CD4-positive, alpha-beta memory T cell (primary cell): ENCODE measurements around the gene PTGER4. TPM values are rescaled to one million over a fixed set of nuclear protein-coding genes. Genes with fewer than 3 reads are reported as not detected.

Source experiments
- CTCF ChIA-PET: fragments of 350-600 bp; sonication (Branson Sonifier 250); formaldehyde crosslinking; loops from one replicate; lab custom pipeline; 2021; ENCODE audit warnings: inconsistent platforms; ENCODE audit not compliant: partially characterized antibody; lab: Charles Lee
- POLR2A ChIA-PET: fragments of 350-600 bp; sonication (Branson Sonifier 250); formaldehyde crosslinking; loops from one replicate; lab custom pipeline; 2021; ENCODE audit not compliant: partially characterized antibody; lab: Charles Lee
- DNase-seq, 5 donors: peaks; one replicate each; pipeline versions ENCODE4 v3.0.0 to v3.0.0-alpha.2; 2020 to 2022; ENCODE audit warnings: mixed read lengths in 1 of 5
- H3K27ac ChIP-seq: one replicate; pipeline ENCODE4 v1.7.0; 2013; ENCODE audit warnings: low read depth, low read length
- H3K27me3 ChIP-seq: 2 replicates; pipeline ENCODE4 v1.7.0; 2013; ENCODE audit warnings: mild to moderate bottlenecking, low read length, moderate library complexity; ENCODE audit not compliant: insufficient read depth
- H3K36me3 ChIP-seq: 2 replicates; pipeline ENCODE4 v1.7.0; 2013; ENCODE audit warnings: mild to moderate bottlenecking, low read length, moderate library complexity; ENCODE audit not compliant: insufficient read depth
- H3K4me1 ChIP-seq: 2 replicates; pipeline ENCODE4 v1.7.0; 2013; ENCODE audit warnings: mild to moderate bottlenecking, low read length, moderate library complexity; ENCODE audit not compliant: insufficient read depth
- H3K4me3 ChIP-seq, 2 donors: one replicate each; pipeline ENCODE4 v1.7.0; 2013; ENCODE audit warnings: low read length in 2 of 2, mild to moderate bottlenecking in 1 of 2
- H3K9me3 ChIP-seq, 2 donors: one replicate each; pipeline ENCODE4 v1.7.0; 2013; ENCODE audit warnings: low read length in 2 of 2, control low read depth in 1 of 2; ENCODE audit not compliant: control insufficient read depth in 1 of 2
- H3K27ac Mint-ChIP-seq, 7 donors: one replicate each; pipeline ENCODE4 v1.8.0; 2020 to 2021; ENCODE audit warnings: mixed read lengths in 7 of 7, mild to moderate bottlenecking in 6 of 7, inconsistent platforms in 3 of 7, moderate library complexity in 3 of 7
- H3K27me3 Mint-ChIP-seq, 2 donors: one replicate each; pipeline ENCODE4 v1.8.0; 2020 to 2021; ENCODE audit warnings: mixed read lengths in 2 of 2
- H3K36me3 Mint-ChIP-seq, 2 donors: one replicate each; pipeline ENCODE4 v1.8.0; 2020 to 2021; ENCODE audit warnings: mixed read lengths in 2 of 2, inconsistent platforms in 1 of 2, mild to moderate bottlenecking in 1 of 2
- H3K4me1 Mint-ChIP-seq, 4 donors: one replicate each; pipeline ENCODE4 v1.8.0; 2020 to 2021; ENCODE audit warnings: mixed read lengths in 4 of 4, mild to moderate bottlenecking in 1 of 4
- H3K4me3 Mint-ChIP-seq, 8 donors: one replicate each; pipeline ENCODE4 v1.8.0; 2020 to 2021; ENCODE audit warnings: mixed read lengths in 8 of 8, mild to moderate bottlenecking in 7 of 8, moderate library complexity in 6 of 8, inconsistent platforms in 3 of 8
- H3K9me3 Mint-ChIP-seq, 8 donors: one replicate each; pipeline ENCODE4 v1.8.0; 2020 to 2021; ENCODE audit warnings: mixed read lengths in 8 of 8, mild to moderate bottlenecking in 5 of 8, inconsistent platforms in 3 of 8, moderate library complexity in 1 of 8
- intact Hi-C: fragments of 100-400 bp; cut with micrococcal nuclease; formaldehyde crosslinking; loops from one replicate; pipeline ENCODE4 v1.15.1; 2023
- polyA plus RNA-seq, 2 donors: library from polyadenylated mRNA; unstranded; fragments of 300-500 nt; fragmentation: Illumina TruSeq; gene quantifications; one replicate each; pipeline ENCODE4 v1.2.3, GENCODE V29; 2021
- total RNA-seq, 2 experiments: library from RNA; stranded (reverse); gene quantifications; one replicate each; pipeline ENCODE4 v1.2.3, GENCODE V29; 2021

The PTGER4 gene
- total and polyA plus RNA-seq, 4 experiments from 2014 or later, result 59.3 to 106 (median 63.8) TPM

DNA sequence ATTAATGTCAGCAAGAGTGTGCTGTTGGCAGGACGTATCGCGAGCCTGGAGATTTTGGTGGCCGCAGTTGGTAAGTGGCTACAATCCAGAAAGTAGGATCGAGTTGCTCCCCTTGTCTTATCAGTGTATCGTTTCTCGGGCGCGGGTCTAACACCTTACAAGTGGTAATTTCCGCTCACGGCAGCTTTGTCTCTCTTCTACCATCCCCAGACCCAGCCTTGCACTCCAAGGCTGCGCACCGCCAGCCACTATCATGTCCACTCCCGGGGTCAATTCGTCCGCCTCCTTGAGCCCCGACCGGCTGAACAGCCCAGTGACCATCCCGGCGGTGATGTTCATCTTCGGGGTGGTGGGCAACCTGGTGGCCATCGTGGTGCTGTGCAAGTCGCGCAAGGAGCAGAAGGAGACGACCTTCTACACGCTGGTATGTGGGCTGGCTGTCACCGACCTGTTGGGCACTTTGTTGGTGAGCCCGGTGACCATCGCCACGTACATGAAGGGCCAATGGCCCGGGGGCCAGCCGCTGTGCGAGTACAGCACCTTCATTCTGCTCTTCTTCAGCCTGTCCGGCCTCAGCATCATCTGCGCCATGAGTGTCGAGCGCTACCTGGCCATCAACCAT, 1.1 kb downstream of the PTGER4 start:
- peak; percentile 62 to 72 (median 68) for DNase-seq
- intact Hi-C loops, result loop anchor here (1.0 to 5.0 kb wide), 3 partner anchors 74 to 244 kb away; no protein-coding TSS in a partner anchor
- H3K27me3 Mint-ChIP-seq, result no peaks in the 10 kb centered on the region
- peak overlapping the region; percentile 96 to 99 (median 98) for H3K27ac Mint-ChIP-seq
- peaks cover 46% of the 10 kb centered on the region for H3K4me1 ChIP-seq
- ChIA-PET CTCF (interaction anchor here (0.7 to 8.0 kb wide), 13 partner anchors 8 to 732 kb away, joined by 3 to 58 read pairs (median 4); no protein-coding TSS in a partner anchor), POLR2A (interaction anchor here (0.6 to 9.5 kb wide), 37 partner anchors 8 to 297 kb away, joined by 3 to 194 read pairs (median 4); partner anchors contain the start of gene RPL37)
- H3K4me3 ChIP-seq, result peak overlapping the region; percentile 92 to 95
- H3K27ac ChIP-seq, result peak overlapping the region; percentile 86
- H3K9me3 Mint-ChIP-seq, result peaks cover 0 to 9% (median 1%) of the 10 kb centered on the region in 8 donors
- peaks cover 42 to 54% of the 10 kb centered on the region in 2 donors for H3K36me3 Mint-ChIP-seq
- peaks cover 29 to 69% (median 42%) of the 10 kb centered on the region in 4 donors for H3K4me1 Mint-ChIP-seq
- H3K9me3 ChIP-seq, result no peaks in the 10 kb centered on the region
- peak overlapping the region; percentile 92 to 100 (median 99) for H3K4me3 Mint-ChIP-seq
- no peaks in the 10 kb centered on the region for H3K27me3 ChIP-seq
- H3K36me3 ChIP-seq, result peaks cover under 1% of the 10 kb centered on the region

DNA sequence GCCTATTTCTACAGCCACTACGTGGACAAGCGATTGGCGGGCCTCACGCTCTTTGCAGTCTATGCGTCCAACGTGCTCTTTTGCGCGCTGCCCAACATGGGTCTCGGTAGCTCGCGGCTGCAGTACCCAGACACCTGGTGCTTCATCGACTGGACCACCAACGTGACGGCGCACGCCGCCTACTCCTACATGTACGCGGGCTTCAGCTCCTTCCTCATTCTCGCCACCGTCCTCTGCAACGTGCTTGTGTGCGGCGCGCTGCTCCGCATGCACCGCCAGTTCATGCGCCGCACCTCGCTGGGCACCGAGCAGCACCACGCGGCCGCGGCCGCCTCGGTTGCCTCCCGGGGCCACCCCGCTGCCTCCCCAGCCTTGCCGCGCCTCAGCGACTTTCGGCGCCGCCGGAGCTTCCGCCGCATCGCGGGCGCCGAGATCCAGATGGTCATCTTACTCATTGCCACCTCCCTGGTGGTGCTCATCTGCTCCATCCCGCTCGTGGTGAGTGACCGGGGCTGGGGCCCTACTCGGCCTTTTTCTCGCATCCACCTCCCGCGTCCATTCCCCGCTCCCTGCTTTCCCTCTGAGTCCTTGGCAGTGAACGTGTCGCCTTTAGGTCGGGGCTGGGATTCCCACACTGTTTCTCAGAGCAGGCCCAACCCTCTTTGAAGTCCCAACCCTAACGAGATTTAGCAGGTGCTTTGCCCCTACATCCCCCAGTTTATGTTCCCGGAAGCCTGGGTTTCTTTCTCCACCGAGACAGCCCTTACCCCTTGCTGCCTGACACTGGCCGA, 1.8 kb downstream of the PTGER4 start:
- H3K27me3 ChIP-seq, result no peaks in the 10 kb centered on the region

DNA sequence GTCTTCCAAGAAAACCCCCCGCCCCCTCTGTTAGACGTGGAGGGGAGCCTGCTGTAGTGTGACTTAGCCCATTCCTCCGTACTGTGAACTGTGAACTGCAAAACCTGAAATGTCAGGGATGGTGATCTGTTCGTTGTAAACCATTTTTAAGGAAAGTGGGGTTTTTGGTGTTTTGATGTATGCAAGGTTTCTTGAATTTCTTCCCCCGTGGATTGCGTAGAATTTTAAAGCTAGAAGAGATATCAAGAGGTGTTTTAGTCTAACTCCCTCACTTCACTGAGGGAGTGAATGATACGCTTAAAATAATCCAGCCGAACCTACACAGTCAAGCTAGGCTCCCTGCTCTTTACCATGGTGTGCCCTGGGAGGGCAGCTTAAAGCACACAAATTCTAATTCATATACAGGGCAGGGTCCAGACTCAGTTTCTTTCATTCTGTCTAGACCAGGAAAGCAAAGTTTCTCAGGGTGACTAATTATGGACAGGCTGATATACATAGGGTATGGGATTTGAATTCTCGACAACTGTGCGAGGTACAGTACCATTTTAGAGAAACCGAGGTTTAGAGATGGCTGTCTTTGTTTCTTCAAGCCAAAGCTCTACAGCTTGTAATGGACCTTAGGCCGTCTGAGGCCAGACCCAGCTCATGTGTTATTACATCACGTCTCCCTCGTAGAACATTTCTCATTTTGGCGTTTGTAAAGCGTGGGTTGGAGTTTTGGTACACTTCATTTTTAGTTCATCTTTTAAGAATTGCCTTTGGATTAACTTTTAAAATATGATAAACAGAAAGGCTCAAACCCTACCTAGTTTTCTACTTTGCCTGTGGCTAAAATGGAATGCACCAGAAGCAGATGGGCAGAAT, 2.7 kb downstream of the PTGER4 start:
- peak overlapping the region; percentile 92 to 95 for H3K4me3 ChIP-seq
- POLR2A ChIA-PET, result interaction anchor here (1.1 to 9.5 kb wide), 13 partner anchors 10 to 315 kb away, joined by 3 to 194 read pairs (median 11); no protein-coding TSS in a partner anchor
- H3K9me3 Mint-ChIP-seq, result peaks cover 0 to 9% (median 1%) of the 10 kb centered on the region in 8 donors

More for the DNA sequence above, 1.8 kb downstream of the PTGER4 start:
- peak overlapping the region; percentile 92 to 100 (median 99) for H3K4me3 Mint-ChIP-seq
- H3K9me3 ChIP-seq, result no peaks in the 10 kb centered on the region
- peak overlapping the region; percentile 97 to 99 (median 98) for H3K27ac Mint-ChIP-seq
- H3K4me3 ChIP-seq, result peak overlapping the region; percentile 92 to 95
- H3K27me3 Mint-ChIP-seq, result no peaks in the 10 kb centered on the region
- H3K4me1 ChIP-seq, result peaks cover 46% of the 10 kb centered on the region
- H3K36me3 ChIP-seq, result peaks cover 6% of the 10 kb centered on the region
- H3K4me1 Mint-ChIP-seq, result peaks cover 31 to 69% (median 43%) of the 10 kb centered on the region in 4 donors
- H3K36me3 Mint-ChIP-seq, result peaks cover 47 to 61% of the 10 kb centered on the region in 2 donors
- H3K9me3 Mint-ChIP-seq, result peaks cover 0 to 9% (median 1%) of the 10 kb centered on the region in 8 donors
- peak overlapping the region; percentile 86 for H3K27ac ChIP-seq
- peak in 3 of 5 donors; percentile 41 to 61 (median 52) for DNase-seq
- POLR2A ChIA-PET, result interaction anchor here (0.6 to 9.5 kb wide), 24 partner anchors 9 to 298 kb away, joined by 3 to 194 read pairs (median 6); no protein-coding TSS in a partner anchor
- intact Hi-C loops, result loop anchor here (2.0 to 5.0 kb wide), 3 partner anchors 74 to 297 kb away; no protein-coding TSS in a partner anchor
- CTCF ChIA-PET, result interaction anchor here (0.8 to 8.0 kb wide), 13 partner anchors 7 to 734 kb away, joined by 3 to 58 read pairs (median 5); no protein-coding TSS in a partner anchor

DNA sequence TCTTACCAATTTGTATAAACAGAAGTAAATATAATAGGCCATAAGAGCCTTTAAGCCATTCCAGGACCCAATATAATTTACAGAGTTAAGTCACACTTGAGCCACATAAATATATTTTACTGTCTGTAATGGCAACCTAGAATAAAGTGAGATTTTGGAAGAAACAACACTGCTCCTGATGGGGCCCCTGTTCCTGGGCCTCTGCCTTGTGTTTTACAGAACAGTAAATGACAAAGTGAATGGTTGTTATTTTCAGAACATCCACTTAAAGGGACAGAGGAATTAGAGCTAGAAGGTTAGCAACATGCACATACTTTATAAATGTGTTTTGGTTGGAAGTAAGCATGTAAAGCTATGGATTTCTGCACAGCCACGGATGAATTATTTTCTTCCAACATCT, 3.6 kb downstream of the PTGER4 start:
- Mint-ChIP-seq H3K27ac (peak overlapping the region; percentile 95 to 98 (median 98)), H3K4me3 (peak overlapping the region; percentile 92 to 100 (median 99)), H3K4me1 (peaks cover 33 to 69% (median 45%) of the 10 kb centered on the region in 4 donors), H3K27me3 (no peaks in the 10 kb centered on the region), H3K9me3 (peaks cover 0 to 9% (median 1%) of the 10 kb centered on the region in 8 donors), H3K36me3 (peaks cover 59 to 77% of the 10 kb centered on the region in 2 donors)
- H3K4me3 ChIP-seq, result peak overlapping the region; percentile 92 to 95
- H3K36me3 ChIP-seq, result peaks cover 6% of the 10 kb centered on the region
- CTCF ChIA-PET, result interaction anchor here (0.8 to 8.0 kb wide), 13 partner anchors 10 to 735 kb away, joined by 3 to 58 read pairs (median 4); no protein-coding TSS in a partner anchor
- intact Hi-C loops, result loop anchor here (2.0 to 5.0 kb wide), 2 partner anchors 76 to 299 kb away; no protein-coding TSS in a partner anchor
- POLR2A ChIA-PET, result interaction anchor here (0.6 to 9.5 kb wide), 16 partner anchors 13 to 734 kb away, joined by 3 to 194 read pairs (median 4); no protein-coding TSS in a partner anchor
- H3K27me3 ChIP-seq, result no peaks in the 10 kb centered on the region
- no peaks in the 10 kb centered on the region for H3K9me3 ChIP-seq
- DNase-seq, result no peak
- H3K27ac ChIP-seq, result peak overlapping the region; percentile 86
- peaks cover 46% of the 10 kb centered on the region for H3K4me1 ChIP-seq

More for the DNA sequence above, 2.7 kb downstream of the PTGER4 start:
- Mint-ChIP-seq H3K27me3 (no peaks in the 10 kb centered on the region), H3K27ac (peak overlapping the region; percentile 95 to 98 (median 98)), H3K4me1 (peaks cover 26 to 69% (median 42%) of the 10 kb centered on the region in 4 donors), H3K36me3 (peaks cover 50 to 68% of the 10 kb centered on the region in 2 donors), H3K4me3 (peak overlapping the region; percentile 92 to 100 (median 99))
- intact Hi-C loops, result loop anchor here (2.0 to 5.0 kb wide), 2 partner anchors 75 to 298 kb away; no protein-coding TSS in a partner anchor
- DNase-seq, result no peak
- Histone ChIP-seq H3K36me3 (peaks cover 6% of the 10 kb centered on the region), H3K27ac (peak overlapping the region; percentile 86), H3K9me3 (no peaks in the 10 kb centered on the region), H3K27me3 (no peaks in the 10 kb centered on the region), H3K4me1 (peaks cover 46% of the 10 kb centered on the region)
- CTCF ChIA-PET, result interaction anchor here (0.6 to 8.0 kb wide), 11 partner anchors 9 to 735 kb away, joined by 3 to 58 read pairs (median 3); no protein-coding TSS in a partner anchor

DNA sequence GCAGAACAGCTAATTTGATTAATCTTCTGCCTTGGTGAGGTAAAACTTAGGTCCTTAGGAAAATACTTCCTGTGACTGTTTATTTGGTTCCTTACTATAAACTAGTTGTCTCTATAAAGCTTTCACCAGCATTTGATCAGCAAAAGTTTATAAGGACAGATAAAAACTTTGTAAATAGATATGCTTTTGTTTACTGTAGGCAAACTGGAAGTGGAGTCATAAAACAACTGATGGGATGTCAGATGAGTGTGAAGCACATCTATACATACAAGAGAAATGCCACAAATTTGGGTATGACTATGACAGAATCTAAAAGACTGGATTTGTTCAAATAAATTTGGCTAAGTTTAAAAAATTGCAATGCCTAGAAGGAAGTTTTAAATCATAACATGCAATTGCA, 5.5 kb downstream of the PTGER4 start:
- Mint-ChIP-seq H3K4me1 (peaks cover 38 to 74% (median 53%) of the 10 kb centered on the region in 4 donors), H3K27ac (peak overlapping the region; percentile 37 to 98 (median 95)), H3K4me3 (peak overlapping the region; percentile 92 to 100 (median 99)), H3K9me3 (peaks cover 0 to 7% (median 1%) of the 10 kb centered on the region in 8 donors), H3K36me3 (peaks cover 70 to 89% of the 10 kb centered on the region in 2 donors), H3K27me3 (no peaks in the 10 kb centered on the region)
- Histone ChIP-seq H3K9me3 (no peaks in the 10 kb centered on the region), H3K27me3 (no peaks in the 10 kb centered on the region), H3K4me3 (peak overlapping the region in 1 of 2 donors; percentile 32), H3K36me3 (peaks cover 6% of the 10 kb centered on the region), H3K27ac (peak overlapping the region; percentile 59), H3K4me1 (peaks cover 57% of the 10 kb centered on the region)
- no peak for DNase-seq
- POLR2A ChIA-PET, result interaction anchor here (1.0 to 9.5 kb wide), 13 partner anchors 9 to 298 kb away, joined by 3 to 194 read pairs (median 10); no protein-coding TSS in a partner anchor
- intact Hi-C loops, result no loop called here
- CTCF ChIA-PET, result interaction anchor here (0.9 to 8.0 kb wide), 17 partner anchors 10 to 1107 kb away, joined by 3 to 58 read pairs (median 7); no protein-coding TSS in a partner anchor
